HepG2 (cell line): Measurements from ENCODE around the gene TTC16. TPM values are rescaled to one million over a fixed set of nuclear protein-coding genes. Genes with fewer than 3 reads are reported as not detected.

Experiments used
- ATAC-seq: fragments of 200-7000 bp; cut with Tn5 transposase; 3 replicates; pipeline ENCODE4 v1.9.1; 2020; ENCODE audit warnings: mild to moderate bottlenecking, moderate library complexity
- BruUV-seq: library from RNA; stranded (reverse); fragments of 400-500 nt; replicated peaks from 2 replicates; lab custom pipeline; 2021; lab: Mats Ljungman, UMichigan
- CTCF ChIA-PET: fragments of 300-600 bp; formaldehyde crosslinking; extraction: SDS; loops from one replicate; lab custom pipeline; 2021; ENCODE audit warnings: low total read pairs, inconsistent platforms, low intra/inter-chr PET ratio; lab: Yijun Ruan, JAX
- POLR2A ChIA-PET: fragments of 350-600 bp; sonication (Branson Sonifier 250); formaldehyde crosslinking; loops from one replicate; lab custom pipeline; 2020; ENCODE audit warnings: antibody characterized with exemption, inconsistent platforms; lab: Yijun Ruan, JAX
- DNase-seq: peaks from one replicate; pipeline ENCODE4 v3.0.0-alpha.2; 2015; ENCODE audit warnings: low spot score
- FAIRE-seq: peaks from 3 replicates; lab custom pipeline; 2011; peaks lifted over from hg19 to GRCh38; lab: Jason Lieb, UNC
- H2AFZ ChIP-seq: one replicate; pipeline ENCODE4 v1.6.1; 2011; ENCODE audit warnings: low read length, inconsistent platforms
- H3K27ac ChIP-seq: fragments of 300-600 bp; 3 replicates; pipeline ENCODE4 v1.8.0; 2011; ENCODE audit warnings: mixed run types, mild to moderate bottlenecking, mixed read lengths, low read length, inconsistent platforms; ENCODE audit not compliant: insufficient read depth; ENCODE audit errors: extremely low read length
- H3K27me3 ChIP-seq, 2 experiments: fragments of 200-600 bp in 1 of 2; 2 replicates in 1 of 2; 3 replicates in 1 of 2; pipeline versions ENCODE4 v1.6.0 to v1.8.0; 2011; ENCODE audit warnings: low read length in 2 of 2, mild to moderate bottlenecking in 2 of 2, moderate library complexity in 2 of 2, inconsistent platforms in 1 of 2; ENCODE audit not compliant: insufficient read depth in 2 of 2, control insufficient read depth in 1 of 2
- H3K36me3 ChIP-seq, 2 experiments: fragments of 200-600 bp in 1 of 2; replicated peaks in 1 of 2; 2 replicates in 1 of 2; 3 replicates in 1 of 2; pipeline versions ENCODE4 v1.5.1 to v1.8.0; 2011; ENCODE audit warnings: low read length in 2 of 2, inconsistent platforms in 1 of 2; ENCODE audit not compliant: insufficient read depth in 2 of 2, control insufficient read depth in 1 of 2
- H3K4me1 ChIP-seq: 2 replicates; pipeline ENCODE4 v1.5.1; 2012; ENCODE audit warnings: low read length, inconsistent platforms; ENCODE audit not compliant: insufficient read depth
- H3K4me2 ChIP-seq: 2 replicates; pipeline ENCODE4 v1.6.0; 2011; ENCODE audit warnings: low read depth, low read length, inconsistent platforms
- H3K4me3 ChIP-seq, 3 experiments: fragments of 200-600 bp in 1 of 3; sonication (generic), shearing (Covaris generic) in 1 of 3; replicated peaks in 1 of 3; 2 replicates each; pipeline ENCODE4 v1.5.1; 2011 to 2016; ENCODE audit warnings: low read length in 3 of 3, inconsistent platforms in 2 of 3, low read depth in 2 of 3, mild to moderate bottlenecking in 2 of 3, control low read depth in 1 of 3, mixed read lengths in 1 of 3; ENCODE audit not compliant: insufficient read depth in 1 of 3
- H3K79me2 ChIP-seq: one replicate; pipeline ENCODE4 v1.6.1; 2011; ENCODE audit warnings: low read length, inconsistent platforms; ENCODE audit not compliant: insufficient read depth
- H3K9ac ChIP-seq: 2 replicates; pipeline ENCODE4 v1.6.0; 2011; ENCODE audit warnings: mild to moderate bottlenecking, low read depth, low read length, inconsistent platforms; ENCODE audit not compliant: insufficient read depth
- H3K9me3 ChIP-seq: 2 replicates; pipeline ENCODE4 v1.5.1; 2012; ENCODE audit warnings: mild to moderate bottlenecking, low read length
- H4K20me1 ChIP-seq: 2 replicates; pipeline ENCODE4 v1.6.0; 2011; ENCODE audit warnings: inconsistent platforms, mild to moderate bottlenecking, low read length, moderate library complexity; ENCODE audit not compliant: insufficient read depth
- ARNTL ChIP-seq: sonication (generic); formaldehyde crosslinking; IDR thresholded peaks from 2 replicates; pipeline ENCODE4 v1.4.0; 2020; ENCODE audit warnings: mild to moderate bottlenecking, missing genetic modification reagents
- PTBP1 ChIP-seq: fragments of 200-400 bp; formaldehyde crosslinking; IDR thresholded peaks from 2 replicates; pipeline ENCODE4 v1.6.1; 2018; ENCODE audit warnings: low read length, low read depth; ENCODE audit not compliant: poor library complexity, severe bottlenecking
- RFX3 ChIP-seq: IDR thresholded peaks from 2 replicates; pipeline ENCODE4 v1.6.1; 2016; ENCODE audit warnings: missing biosample characterization, missing genetic modification reagents
- SIX4 ChIP-seq: sonication (generic); formaldehyde crosslinking; IDR thresholded peaks from 2 replicates; pipeline ENCODE4 v1.4.0; 2020; ENCODE audit warnings: missing genetic modification reagents
- ZMAT5 ChIP-seq: sonication (generic); formaldehyde crosslinking; IDR thresholded peaks from 2 replicates; pipeline ENCODE4 v1.5.0; 2020; ENCODE audit warnings: mild to moderate bottlenecking, low read depth, missing genetic modification reagents, borderline replicate concordance
- WGBS: methylation state at CpG from one replicate; pipeline ENCODE4 v1.1.6; 2017; ENCODE audit warnings: low lambda C conversion rate; 5-methylcytosine and 5-hydroxymethylcytosine counted together
- in situ Hi-C: cut with HindIII; loops from 2 replicates; pipeline ENCODE4 v1.10.0; 2017; ENCODE audit warnings: low pct_unique_long_range_greater_than_20kb; ENCODE audit not compliant: extremely low pct_ligation_motif_present
- intact Hi-C: fragments of 100-400 bp; cut with micrococcal nuclease; formaldehyde crosslinking; loops from one replicate; pipeline ENCODE4 v1.10.0; 2022; ENCODE audit not compliant: unreplicated experiment
- polyA plus RNA-seq, 8 experiments: library from polyadenylated mRNA; depleted of rRNA in 3 of 8; stranded (reverse) in 7 of 8; unstranded in 1 of 8; fragments of >200 nt; fragmentation: Illumina TruSeq in 4 of 8; extraction: Trizol in 4 of 8; gene quantifications; 2 replicates each; pipeline versions ENCODE4 v1.2.1 to v1.2.3, GENCODE V29; 2011 to 2016; ENCODE audit warnings: low read depth in 4 of 8, missing spikeins in 1 of 8, mixed read lengths in 1 of 8; ENCODE audit not compliant: insufficient read depth in 1 of 8
- total RNA-seq, 5 experiments: library from RNA; depleted of rRNA; stranded (reverse); fragments of >200 nt; fragmentation: Illumina TruSeq; extraction: Trizol; gene quantifications; 2 replicates each; pipeline ENCODE4 v1.2.3, GENCODE V29; 2016; ENCODE audit warnings: low read depth in 1 of 5

TTC16 gene
- total and polyA plus RNA-seq, 2 of the 13 experiments (the other 11 are each of a cell fraction or from before 2014, with no cell fraction given): not detected

DNA sequence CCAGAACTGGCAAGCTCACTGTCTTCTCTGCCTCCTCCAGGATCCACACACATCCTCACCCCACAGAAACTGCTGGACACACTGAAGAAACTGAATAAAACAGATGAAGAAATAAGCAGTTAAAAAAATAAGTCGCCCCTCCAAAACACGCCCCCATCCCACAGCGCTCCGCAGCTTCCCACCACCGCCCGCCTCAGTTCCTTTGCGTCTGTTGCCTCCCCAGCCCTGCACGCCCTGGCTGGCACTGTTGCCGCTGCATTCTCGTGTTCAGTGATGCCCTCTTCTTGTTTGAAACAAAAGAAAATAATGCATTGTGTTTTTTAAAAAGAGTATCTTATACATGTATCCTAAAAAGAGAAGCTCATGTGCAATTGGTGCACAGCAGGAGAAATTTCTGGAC is 25.1 kb upstream of the TTC16 start (continued):
- TF ChIP-seq ZMAT5 (CRISPR knock-in tag): no peak

DNA sequence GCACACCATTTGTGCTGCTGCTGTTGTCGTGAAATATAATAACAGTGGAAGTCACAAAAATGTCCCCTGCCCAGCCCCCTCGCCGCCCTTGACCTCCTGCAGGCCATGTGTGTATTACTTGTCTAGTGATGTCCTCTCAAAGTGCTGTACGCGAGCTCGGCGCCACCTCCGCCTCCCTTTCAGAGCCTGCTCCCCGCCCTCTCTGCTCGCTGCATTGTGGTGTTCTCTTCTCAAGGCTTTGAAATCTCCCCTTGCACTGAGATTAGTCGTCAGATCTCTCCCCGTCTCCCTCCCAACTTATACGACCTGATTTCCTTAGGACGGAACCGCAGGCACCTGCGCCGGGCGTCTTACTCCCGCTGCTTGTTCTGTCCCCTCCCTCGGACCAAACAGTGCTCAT is 23.8 kb upstream of the TTC16 start:
- FAIRE-seq: no peak
- no peak for TF ChIP-seq ARNTL (CRISPR knock-in tag)
- no peak for DNase-seq
- ChIA-PET POLR2A (no interaction called here), CTCF (no interaction called here)
- ATAC-seq: no peak
- Histone ChIP-seq H3K36me3 (no peaks in the 10 kb centered on the region), H3K27me3 (no peaks in the 10 kb centered on the region), H3K4me2 (no peak overlapping the region), H4K20me1 (no peaks in the 10 kb centered on the region), H2AFZ (no peak overlapping the region), H3K9me3 (no peaks in the 10 kb centered on the region), H3K79me2 (no peaks in the 10 kb centered on the region), H3K9ac (no peak overlapping the region), H3K4me1 (peaks cover 4% of the 10 kb centered on the region), H3K4me3 (no peak overlapping the region), H3K27ac (no peak overlapping the region)
- in situ Hi-C loops: no loop called here
- 70% methylated on average over 20 of the region's 20 CpGs for WGBS
- BruUV-seq: no TSS peak
- intact Hi-C loops: no loop called here

GRCh38 chr9:127693143-127693542 is 22.7 kb upstream of the TTC16 start:
- Histone ChIP-seq H3K4me1 (no peaks in the 10 kb centered on the region), H3K27me3 (no peaks in the 10 kb centered on the region), H3K4me3 (no peak overlapping the region), H3K9me3 (no peaks in the 10 kb centered on the region), H2AFZ (no peak overlapping the region), H4K20me1 (no peaks in the 10 kb centered on the region), H3K27ac (no peak overlapping the region), H3K9ac (no peak overlapping the region), H3K4me2 (no peak overlapping the region), H3K36me3 (no peaks in the 10 kb centered on the region), H3K79me2 (no peaks in the 10 kb centered on the region)
- FAIRE-seq (no peak), ATAC-seq (no peak), DNase-seq (no peak)
- no TSS peak for BruUV-seq
- WGBS: 44% methylated on average over 8 of the region's 10 CpGs
- ChIA-PET POLR2A (no interaction called here), CTCF (no interaction called here)
- intact Hi-C loops (no loop called here), in situ Hi-C loops (no loop called here)
- no peak for TF ChIP-seq RFX3 (CRISPR knock-in tag)
- no peak for TF ChIP-seq SIX4 (CRISPR knock-in tag)
- no peak for TF ChIP-seq PTBP1
